Esophagus muscularis mucosa (tissue), 4 donors: Measurements from ENCODE around the gene HSPB1. TPM values are rescaled to one million over a fixed set of nuclear protein-coding genes. Genes with fewer than 3 reads are reported as not detected.

Experiments used
- DNase-seq: peaks from one replicate; pipeline ENCODE4 v3.0.0-alpha.2; 2017; ENCODE audit errors: extremely low spot score
- H3K27ac ChIP-seq, 4 donors: fragments of 200-600 bp; sonication (generic); replicated peaks in 1 of 4; 1 replicate in 3 of 4; 2 replicates in 1 of 4; pipeline ENCODE4 v1.5.1; 2016 to 2019; ENCODE audit warnings: mild to moderate bottlenecking in 1 of 4
- H3K27me3 ChIP-seq, 4 donors: fragments of 200-600 bp; sonication (generic); one replicate each; pipeline versions ENCODE4 v1.5.1 to v1.6.0; 2016 to 2019
- H3K36me3 ChIP-seq, 4 donors: fragments of 200-600 bp; sonication (generic); one replicate each; pipeline ENCODE4 v1.5.1; 2016 to 2019
- H3K4me1 ChIP-seq, 4 donors: fragments of 200-600 bp; sonication (generic); one replicate each; pipeline ENCODE4 v1.5.1; 2016 to 2019
- H3K4me3 ChIP-seq, 4 donors: fragments of 200-600 bp; sonication (generic); 1 replicate in 2 of 4; 2 replicates in 2 of 4; pipeline ENCODE4 v1.5.1; 2016 to 2019; ENCODE audit warnings: mild to moderate bottlenecking in 4 of 4, moderate library complexity in 1 of 4
- H3K9me3 ChIP-seq, 4 donors: fragments of 200-600 bp; sonication (generic); 1 replicate in 3 of 4; 2 replicates in 1 of 4; pipeline ENCODE4 v1.5.1; 2016 to 2019
- EP300 ChIP-seq: sonication (generic); formaldehyde crosslinking; IDR thresholded peaks from one replicate; pipeline ENCODE4 v1.6.1; 2017; ENCODE audit warnings: antibody characterized with exemption
- POLR2A ChIP-seq: fragments of 450-650 bp; IDR thresholded peaks from one replicate; pipeline ENCODE4 v1.6.1; 2017; ENCODE audit warnings: antibody characterized with exemption, moderate library complexity, mild to moderate bottlenecking, low read depth
- POLR2AphosphoS5 ChIP-seq, 2 donors: sonication (generic); formaldehyde crosslinking; IDR thresholded peaks; one replicate each; pipeline ENCODE4 v1.6.1; 2017; ENCODE audit warnings: antibody characterized with exemption in 2 of 2
- WGBS: methylation state at CpG from one replicate; pipeline ENCODE4 v1.1.5; 2018; 5-methylcytosine and 5-hydroxymethylcytosine counted together
- intact Hi-C: fragments of 100-400 bp; cut with DNase I; formaldehyde crosslinking; loops from one replicate; pipeline ENCODE4 v1.15.1; 2023
- total RNA-seq, 4 donors: library from RNA; depleted of rRNA; stranded (reverse); fragments of >200 nt; gene quantifications; one replicate each; pipeline versions ENCODE4 v1.1.0 to v1.2.1, GENCODE V29; 2016
- TF ChIP-seq, protein P1 (sequence below), 3 experiments: fragments of 200-600 bp in 2 of 3; fragments of 450-650 bp in 1 of 3; sonication (generic) in 2 of 3; IDR thresholded peaks; one replicate each; pipeline ENCODE4 v1.5.1; 2017 to 2019; ENCODE audit warnings: antibody characterized with exemption in 3 of 3, mild to moderate bottlenecking in 2 of 3, moderate library complexity in 1 of 3

The HSPB1 gene
- total RNA-seq, 4 donors from 2014 or later, result 927 to 2,513 (median 1,694) TPM

DNA sequence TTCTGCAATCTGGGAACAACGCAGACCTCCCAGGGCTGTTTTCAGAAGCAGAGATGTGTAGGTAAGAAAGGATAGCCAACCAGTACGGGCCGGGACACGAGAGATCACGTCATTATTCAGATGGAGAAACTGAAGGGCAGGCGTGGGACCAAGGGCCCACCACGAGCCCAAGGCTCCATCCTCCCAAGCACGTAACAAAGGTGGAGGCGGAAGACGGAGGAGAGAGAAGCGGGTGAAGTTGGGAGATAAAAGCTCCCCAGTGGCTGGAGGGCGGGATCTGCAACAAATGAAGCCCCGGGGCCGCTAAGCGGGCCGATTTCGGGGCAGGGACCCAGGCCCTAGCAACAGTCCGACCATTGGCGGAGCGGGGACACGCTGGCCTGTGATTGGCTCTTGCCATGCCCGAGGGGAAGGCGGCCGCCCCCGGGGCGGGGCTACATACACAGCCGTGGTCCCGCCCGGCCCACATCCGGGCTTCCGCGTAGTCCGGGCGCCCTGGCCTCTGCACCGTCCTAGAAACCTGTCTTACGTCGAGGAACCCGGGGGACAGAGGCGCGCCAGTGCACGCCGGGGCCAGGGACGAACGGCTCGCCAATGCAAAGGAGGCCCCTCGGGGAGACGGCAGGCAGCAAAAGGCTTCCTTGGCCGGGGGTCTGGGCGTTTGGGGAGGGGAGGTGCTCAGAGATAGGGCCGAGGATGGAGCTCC, 15.5 kb downstream of the HSPB1 start:
- H3K4me1 ChIP-seq, result peaks cover 27 to 46% (median 41%) of the 10 kb centered on the region in 4 donors
- no peaks in the 10 kb centered on the region for H3K27me3 ChIP-seq
- H3K4me3 ChIP-seq, result peak overlapping the region; percentile 71 to 84 (median 72)
- TF ChIP-seq POLR2A, result peak; percentile 62
- peak; percentile 89 to 95 for TF ChIP-seq POLR2AphosphoS5 (IDR thresholded peaks at IDR 0.05)
- TF ChIP-seq, protein P1, sequence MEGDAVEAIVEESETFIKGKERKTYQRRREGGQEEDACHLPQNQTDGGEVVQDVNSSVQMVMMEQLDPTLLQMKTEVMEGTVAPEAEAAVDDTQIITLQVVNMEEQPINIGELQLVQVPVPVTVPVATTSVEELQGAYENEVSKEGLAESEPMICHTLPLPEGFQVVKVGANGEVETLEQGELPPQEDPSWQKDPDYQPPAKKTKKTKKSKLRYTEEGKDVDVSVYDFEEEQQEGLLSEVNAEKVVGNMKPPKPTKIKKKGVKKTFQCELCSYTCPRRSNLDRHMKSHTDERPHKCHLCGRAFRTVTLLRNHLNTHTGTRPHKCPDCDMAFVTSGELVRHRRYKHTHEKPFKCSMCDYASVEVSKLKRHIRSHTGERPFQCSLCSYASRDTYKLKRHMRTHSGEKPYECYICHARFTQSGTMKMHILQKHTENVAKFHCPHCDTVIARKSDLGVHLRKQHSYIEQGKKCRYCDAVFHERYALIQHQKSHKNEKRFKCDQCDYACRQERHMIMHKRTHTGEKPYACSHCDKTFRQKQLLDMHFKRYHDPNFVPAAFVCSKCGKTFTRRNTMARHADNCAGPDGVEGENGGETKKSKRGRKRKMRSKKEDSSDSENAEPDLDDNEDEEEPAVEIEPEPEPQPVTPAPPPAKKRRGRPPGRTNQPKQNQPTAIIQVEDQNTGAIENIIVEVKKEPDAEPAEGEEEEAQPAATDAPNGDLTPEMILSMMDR (IDR thresholded peaks at IDR 0.05), result no peak
- H3K27ac ChIP-seq, result peak overlapping the region; percentile 91 to 94 (median 92)
- DNase-seq, result peak; percentile 99
- peaks cover 0 to 11% (median 3%) of the 10 kb centered on the region in 4 donors for H3K36me3 ChIP-seq
- WGBS, result under 1% methylated on average over 25 of the region's 50 CpGs
- no peaks in the 10 kb centered on the region for H3K9me3 ChIP-seq
- intact Hi-C loops, result loop anchor here (2.0 to 5.0 kb wide), 3 partner anchors 36 to 139 kb away; partner anchors contain the start of gene YWHAG

DNA sequence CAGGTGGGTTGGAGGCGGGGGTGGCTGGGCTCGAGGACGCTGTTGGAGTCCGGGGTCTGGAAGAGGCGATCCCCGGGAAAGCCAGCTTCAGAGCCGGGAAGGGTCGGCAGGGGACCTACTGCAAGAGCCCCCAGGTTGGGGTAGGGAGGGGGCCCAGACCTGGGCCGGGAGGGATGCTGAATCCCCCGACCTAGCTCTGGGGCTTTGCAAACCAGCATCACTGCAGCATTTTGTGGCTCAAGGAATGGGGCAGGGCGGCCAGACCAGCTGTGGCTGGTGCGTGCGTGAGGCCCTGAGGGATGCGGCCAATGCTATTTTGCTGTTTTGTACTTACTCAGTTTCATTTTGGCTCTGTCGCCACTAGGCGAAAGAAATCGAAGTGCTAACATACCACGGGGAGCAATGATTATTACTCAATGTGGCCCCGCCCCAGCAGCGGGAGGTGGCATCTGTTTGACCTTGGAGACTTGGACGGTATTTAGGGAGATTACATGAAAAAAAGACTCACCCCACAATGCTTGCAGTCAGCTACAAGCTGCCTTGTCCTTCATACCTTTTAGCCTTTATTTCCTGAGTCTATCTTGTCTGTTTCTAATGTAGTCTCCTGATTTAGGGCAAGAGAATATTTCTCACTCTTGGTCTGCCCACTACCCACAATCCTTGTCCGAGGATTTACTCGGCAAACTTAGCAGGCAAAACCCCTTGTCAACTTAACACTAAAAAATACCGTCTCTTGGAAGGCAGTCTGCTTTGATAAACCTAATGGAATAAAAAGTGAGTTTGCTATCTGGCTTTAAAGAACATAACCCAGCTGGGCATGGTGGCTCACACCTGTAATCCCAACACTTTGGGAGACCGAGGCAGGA, 16.2 kb downstream of the HSPB1 start:
- H3K27me3 ChIP-seq, result no peaks in the 10 kb centered on the region
- H3K4me3 ChIP-seq, result peak overlapping the region; percentile 71 to 84 (median 72)
- DNase-seq, result peak; percentile 95
- H3K27ac ChIP-seq, result peak overlapping the region; percentile 91 to 94 (median 92)
- TF ChIP-seq, protein P1 (IDR thresholded peaks at IDR 0.05), result peak in 2 of 3 experiments; percentile 20 to 38
- TF ChIP-seq POLR2AphosphoS5 (IDR thresholded peaks at IDR 0.05) (peak in 1 of 2 donors; percentile 63), POLR2A (no peak), EP300 (no peak)
- intact Hi-C loops, result loop anchor here (2.0 to 5.0 kb wide), 2 partner anchors 36 to 40 kb away; partner anchors contain the start of gene YWHAG
- peaks cover 31 to 46% (median 45%) of the 10 kb centered on the region in 4 donors for H3K4me1 ChIP-seq
- H3K9me3 ChIP-seq, result no peaks in the 10 kb centered on the region
- WGBS, result 7% methylated on average over 23 of the region's 25 CpGs
- peaks cover 0 to 11% (median 3%) of the 10 kb centered on the region in 4 donors for H3K36me3 ChIP-seq

DNA sequence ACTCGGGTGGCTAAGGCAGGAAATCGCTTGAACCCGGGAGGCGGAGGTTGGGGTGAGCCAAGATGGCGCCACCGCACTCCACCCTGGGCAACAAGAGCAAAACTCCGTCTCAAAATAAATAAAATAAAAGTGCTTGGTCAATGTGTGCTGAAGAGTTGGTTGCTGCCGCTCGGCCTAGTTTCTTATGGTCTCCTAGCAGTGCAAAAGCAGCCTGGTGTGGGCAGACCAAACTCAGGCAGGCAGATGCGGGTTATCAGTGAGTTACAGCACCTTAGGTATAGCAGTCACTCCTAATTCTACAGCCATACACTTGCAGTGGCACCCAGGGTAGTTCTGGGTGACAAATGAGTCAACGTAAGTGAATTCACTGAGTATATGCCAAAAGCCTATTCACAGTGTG, 22.6 kb downstream of the HSPB1 start:
- H3K36me3 ChIP-seq, result peaks cover 17 to 67% (median 43%) of the 10 kb centered on the region in 4 donors
- H3K4me1 ChIP-seq, result peaks cover 28 to 66% (median 41%) of the 10 kb centered on the region in 4 donors
- no peak for DNase-seq
- H3K27ac ChIP-seq, result peak overlapping the region in 1 of 4 donors; percentile 23
- no peak overlapping the region for H3K4me3 ChIP-seq
- TF ChIP-seq POLR2A, result no peak
- TF ChIP-seq EP300, result no peak
- TF ChIP-seq POLR2AphosphoS5 (IDR thresholded peaks at IDR 0.05), result no peak
- TF ChIP-seq, protein P1 (IDR thresholded peaks at IDR 0.05), result no peak
- no peaks in the 10 kb centered on the region for H3K9me3 ChIP-seq
- intact Hi-C loops, result no loop called here
- H3K27me3 ChIP-seq, result no peaks in the 10 kb centered on the region
- WGBS, result 93% methylated on average over 11 of the region's 11 CpGs

DNA sequence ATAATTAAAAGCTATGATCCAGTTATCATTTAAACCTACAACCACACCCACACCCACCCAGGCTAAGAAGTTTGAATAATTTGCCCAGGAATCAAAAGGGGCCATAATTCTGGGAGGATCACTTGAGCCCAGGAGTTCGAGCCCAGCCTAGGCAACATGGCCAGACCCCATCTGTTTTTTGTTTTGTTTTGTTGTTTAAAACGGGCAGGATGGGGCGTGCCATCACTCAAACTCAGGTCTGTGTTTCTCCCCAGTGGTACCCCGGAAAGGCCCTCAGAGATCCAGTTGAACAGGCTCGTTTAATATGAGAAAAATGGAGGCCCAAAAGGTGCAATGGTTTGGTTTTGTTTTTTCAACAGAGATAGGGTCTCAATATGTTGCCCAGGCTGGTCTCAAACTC, 23.3 kb downstream of the HSPB1 start:
- Histone ChIP-seq H3K27me3 (no peaks in the 10 kb centered on the region), H3K4me3 (no peak overlapping the region), H3K27ac (peak overlapping the region in 1 of 4 donors; percentile 35), H3K36me3 (peaks cover 17 to 69% (median 43%) of the 10 kb centered on the region in 4 donors), H3K4me1 (peaks cover 35 to 73% (median 48%) of the 10 kb centered on the region in 4 donors), H3K9me3 (no peaks in the 10 kb centered on the region)
- 86% methylated on average over 5 of the region's 5 CpGs for WGBS
- no peak for DNase-seq
- intact Hi-C loops, result no loop called here
- TF ChIP-seq POLR2A, result no peak
- TF ChIP-seq POLR2AphosphoS5 (IDR thresholded peaks at IDR 0.05), result no peak
- no peak for TF ChIP-seq EP300
- TF ChIP-seq, protein P1 (IDR thresholded peaks at IDR 0.05), result no peak
